NCI-H748 treated with DMSO at 0.1 percent for 48 hours (cell line): ENCODE results near the gene KDM3B.
"Not testable (repeated sequence)": the region's sequence is repeated elsewhere in the genome, so short reads cannot be mapped to it uniquely, and the experiment has no call there.

ENCODE experiments used
- DNase-seq: peaks from one replicate; lab custom pipeline; 2025; lab: John Stamatoyannopoulos, UW

Gene KDM3B

DNA sequence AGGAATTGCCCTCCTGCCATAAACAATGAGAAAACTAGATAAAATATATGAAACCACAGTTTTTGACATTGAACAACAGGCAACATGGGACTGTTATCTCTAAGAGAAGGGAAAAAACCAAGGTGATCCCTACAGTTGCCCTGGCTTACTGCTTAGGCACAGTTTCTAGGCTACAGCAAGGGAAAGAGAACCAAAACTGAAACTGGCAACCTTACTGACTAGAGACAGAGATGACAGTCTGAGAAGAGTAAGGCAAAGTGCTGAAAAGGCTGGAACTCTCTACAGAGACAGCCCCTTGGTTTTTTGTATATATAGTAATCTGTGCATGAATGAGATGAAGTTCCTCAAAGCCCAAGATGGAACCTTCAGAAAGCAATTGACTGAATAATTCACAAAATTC, 50.2 kb downstream of the KDM3B start:
- DNase-seq = no peak

- DNase-seq = peak; percentile 3
These were observed 55.5 kb downstream of the KDM3B start for GRCh38 chr5:138408023-138408422.

- not testable (repeated sequence) for DNase-seq
These were observed 58.6 kb downstream of the KDM3B start for GRCh38 chr5:138410996-138411640.

DNA sequence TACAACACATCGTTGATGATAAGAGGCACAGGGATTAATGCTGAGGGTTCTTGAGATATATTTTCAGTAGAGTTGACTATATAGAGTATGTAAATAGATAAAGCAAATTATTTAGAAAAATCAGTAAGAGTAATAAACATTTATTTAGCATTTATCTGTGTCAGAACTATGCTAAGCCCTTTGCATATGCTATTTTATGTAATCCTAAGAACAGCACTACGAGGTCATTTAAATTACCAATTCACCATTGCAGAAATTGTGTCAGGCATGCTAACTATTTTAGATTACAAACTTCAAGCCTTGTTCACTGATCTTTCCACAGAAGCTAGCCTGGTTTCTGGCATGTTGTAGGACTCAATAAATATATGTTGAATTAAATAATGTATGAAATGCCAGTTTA, 66.0 kb downstream of the KDM3B start:
- DNase-seq = no peak

DNA sequence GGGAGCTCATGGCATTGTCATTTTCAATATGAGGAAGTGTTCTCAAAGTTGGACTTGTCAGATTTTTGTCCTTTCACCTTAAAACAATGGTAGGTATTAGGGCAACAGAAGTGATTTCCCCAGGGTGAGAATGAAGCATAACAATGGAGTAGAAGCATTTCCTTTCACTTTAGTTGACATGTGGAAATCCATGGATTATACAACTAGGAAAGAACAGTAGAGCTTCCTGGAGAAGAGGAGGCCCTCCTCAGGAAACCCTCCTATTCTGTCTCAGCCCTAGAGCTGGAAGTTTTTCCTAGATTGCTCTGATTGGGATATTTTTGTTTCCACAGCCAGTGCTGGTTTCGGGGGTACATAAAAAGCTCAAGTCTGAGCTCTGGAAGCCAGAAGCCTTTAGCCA, 72.6 kb downstream of the KDM3B start:
- DNase-seq = no peak

- no peak for DNase-seq
These were observed 83.5 kb downstream of the KDM3B start for GRCh38 chr5:138435943-138436342.

- no peak for DNase-seq
These were observed 85.7 kb downstream of the KDM3B start for GRCh38 chr5:138438003-138438723.

GRCh38 chr5:138438724-138439476, 86.4 kb downstream of the KDM3B start, which contains the start of gene REEP2:
Gene REEP2 (plus strand): TSS chr5:138439057. CDS start chr5:138439209, 152 bp downstream.
- DNase-seq = peak; percentile 76

GRCh38 chr5:138439477-138440158, 87.1 kb downstream of the KDM3B start:
- peak; percentile 29 for DNase-seq

GRCh38 chr5:138440159-138441073, 87.9 kb downstream of the KDM3B start:
- DNase-seq = no peak

GRCh38 chr5:138441221-138441620, 88.7 kb downstream of the KDM3B start:
- no peak for DNase-seq

DNA sequence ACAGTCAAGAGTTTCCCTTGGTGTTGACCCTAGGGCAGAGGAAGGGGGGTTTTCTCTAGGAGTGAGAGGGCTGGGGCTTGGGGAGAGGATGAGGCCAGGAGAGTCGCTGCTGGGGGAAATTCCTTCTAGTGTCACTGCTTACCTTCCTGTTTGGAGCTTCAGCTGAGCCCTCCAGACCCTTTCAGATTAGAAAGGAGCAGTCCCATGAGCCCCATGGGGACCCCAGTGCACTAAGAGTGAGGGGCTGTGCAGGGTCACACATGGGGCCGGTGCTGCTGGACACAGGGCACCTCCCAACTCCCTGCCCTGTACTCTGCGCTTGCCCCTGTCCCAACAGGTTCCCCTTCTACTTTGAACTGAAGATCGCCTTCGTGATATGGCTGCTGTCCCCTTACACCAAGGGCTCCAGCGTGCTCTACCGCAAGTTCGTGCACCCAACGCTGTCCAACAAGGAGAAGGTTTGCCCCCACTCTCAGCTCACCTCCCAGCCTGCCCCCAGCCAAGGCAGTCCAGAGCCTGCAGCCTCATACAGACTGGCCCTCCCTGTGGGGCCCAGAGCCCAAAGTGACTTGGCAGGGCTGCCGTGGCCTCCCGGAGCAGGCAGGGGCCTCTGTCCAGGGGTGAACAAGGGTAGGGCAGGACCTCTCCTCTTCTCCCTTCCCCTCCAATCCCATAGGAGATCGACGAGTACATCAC, 91.7 kb downstream of the KDM3B start:
- no peak for DNase-seq

DNA sequence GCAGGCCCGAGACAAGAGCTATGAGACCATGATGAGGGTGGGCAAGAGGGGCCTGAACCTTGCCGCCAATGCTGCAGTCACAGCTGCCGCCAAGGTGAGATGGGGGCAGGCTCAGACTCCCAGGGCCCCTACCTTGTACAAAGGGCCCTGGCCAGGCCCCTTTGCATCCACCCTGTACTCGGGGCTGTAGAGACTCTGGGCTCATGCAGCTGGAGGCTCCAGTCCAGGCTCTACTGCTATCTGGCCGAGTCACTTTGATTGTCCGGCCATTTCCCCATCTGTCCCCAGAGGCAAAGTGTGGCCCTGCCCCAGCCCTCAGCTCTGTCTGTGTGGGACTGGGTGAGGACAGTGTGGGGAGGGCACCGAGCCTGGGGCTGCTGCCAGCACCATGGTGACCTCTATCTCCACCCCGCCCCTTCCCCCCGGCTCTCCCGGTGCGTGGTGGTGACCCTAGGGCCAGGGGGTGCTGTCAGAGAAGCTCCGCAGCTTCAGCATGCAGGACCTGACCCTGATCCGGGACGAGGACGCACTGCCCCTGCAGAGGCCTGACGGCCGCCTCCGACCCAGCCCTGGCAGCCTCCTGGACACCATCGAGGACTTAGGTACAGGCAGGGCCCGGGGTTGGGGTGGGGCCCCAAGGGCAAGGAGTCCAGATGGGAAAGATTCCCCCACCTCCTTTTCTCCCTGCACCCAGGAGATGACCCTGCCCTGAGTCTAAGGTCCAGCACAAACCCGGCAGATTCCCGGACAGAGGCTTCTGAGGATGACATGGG, 92.5 kb downstream of the KDM3B start:
- no peak for DNase-seq

- no peak for DNase-seq
These were observed 93.2 kb downstream of the KDM3B start for GRCh38 chr5:138445547-138446271.

- DNase-seq = no peak
These were observed 95.6 kb downstream of the KDM3B start for GRCh38 chr5:138448070-138448469.

DNA sequence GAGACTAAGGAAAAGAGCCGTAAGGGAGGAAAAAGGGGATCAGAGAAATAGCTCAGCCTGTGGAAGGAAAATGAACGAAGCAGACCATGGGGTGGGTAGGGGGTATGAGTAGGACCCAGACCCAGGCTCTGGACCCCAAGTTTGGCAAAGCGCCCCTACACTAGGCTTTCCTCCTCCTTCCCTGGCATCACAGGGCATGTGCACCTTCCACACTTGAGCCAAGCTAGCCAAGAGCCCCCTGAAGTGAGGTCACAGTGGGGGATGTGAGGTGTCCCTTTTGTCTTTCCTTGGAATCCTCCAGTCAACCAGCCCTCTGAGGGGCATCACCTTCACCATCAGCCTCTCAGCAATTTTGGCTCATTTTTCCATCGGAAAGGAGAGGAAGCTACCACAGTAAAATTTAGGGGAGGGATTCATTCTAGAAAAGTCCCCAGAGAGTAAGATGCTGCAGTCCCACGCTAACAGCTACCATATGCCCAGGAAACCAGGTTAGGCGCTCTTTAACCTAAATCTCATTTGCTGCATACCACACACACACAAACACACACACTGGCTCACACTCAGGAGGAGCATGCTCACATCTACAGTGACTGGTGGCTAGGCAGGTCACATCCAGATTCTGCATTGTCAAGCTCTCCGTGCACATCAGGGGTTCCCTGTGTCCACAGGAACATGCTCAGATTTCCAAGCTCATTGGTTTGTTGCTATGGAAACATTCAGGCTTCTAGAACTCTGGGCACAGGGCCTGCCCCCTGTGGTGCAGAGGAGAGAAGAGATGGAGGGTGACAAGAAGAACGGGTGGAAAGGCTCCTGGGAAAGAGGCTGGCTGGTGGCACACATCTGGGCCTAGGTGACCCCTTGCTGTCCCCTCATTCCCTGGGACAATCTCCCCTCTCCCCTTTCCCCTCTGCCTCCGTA, 96.3 kb downstream of the KDM3B start:
- peak; percentile 34 for DNase-seq

- DNase-seq = peak; percentile 50
These were observed 97.2 kb downstream of the KDM3B start for GRCh38 chr5:138449501-138450239.
